ENCODE data around the gene ZNF74. TPM values are rescaled to one million over a fixed set of nuclear protein-coding genes. Genes with fewer than 3 reads are reported as not detected.

The ZNF74 gene
- total and polyA plus RNA-seq, 12 donors = 1.4 to 6.7 (median 4.4) TPM

DNA sequence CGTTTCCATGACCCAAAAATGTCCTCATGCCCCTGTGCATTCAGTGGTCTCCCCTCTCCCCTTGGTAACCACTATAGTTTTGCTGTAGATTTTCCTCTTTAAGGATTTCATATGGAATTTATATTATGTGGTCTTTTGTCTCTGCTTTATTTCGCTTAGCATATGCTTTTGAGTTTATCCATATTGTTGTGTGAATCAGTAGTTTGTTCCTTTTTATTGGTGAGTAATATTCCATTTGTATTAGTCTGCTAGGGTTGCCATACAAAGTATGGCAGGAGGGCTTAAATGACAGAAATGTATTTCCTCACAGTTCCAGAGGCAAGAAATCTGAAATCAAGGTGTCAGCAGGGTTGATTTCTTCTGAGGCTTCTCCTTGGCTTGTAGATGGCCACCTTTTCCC is 3.5 kb downstream of the ZNF74 start:
- DNase-seq = no peak
- WGBS, 2 donors = 95% methylated on average over 2 of the region's 2 CpGs
- Histone ChIP-seq H3K4me3 (no peak overlapping the region), H3K36me3 (peaks cover 0 to 17% (median 0%) of the 10 kb centered on the region in 9 donors), H3K4me1 (peaks cover 5 to 32% (median 20%) of the 10 kb centered on the region in 9 donors), H3K27me3 (no peaks in the 10 kb centered on the region), H3K9me3 (no peaks in the 10 kb centered on the region), H3K27ac (no peak overlapping the region)
- intact Hi-C loops (cut with DNase I) = loop anchor here in 1 of 10 donors (10.0 kb wide), 1 partner anchor 83 kb away; no protein-coding TSS in a partner anchor
- ATAC-seq = no peak
- TF ChIP-seq, protein P1, sequence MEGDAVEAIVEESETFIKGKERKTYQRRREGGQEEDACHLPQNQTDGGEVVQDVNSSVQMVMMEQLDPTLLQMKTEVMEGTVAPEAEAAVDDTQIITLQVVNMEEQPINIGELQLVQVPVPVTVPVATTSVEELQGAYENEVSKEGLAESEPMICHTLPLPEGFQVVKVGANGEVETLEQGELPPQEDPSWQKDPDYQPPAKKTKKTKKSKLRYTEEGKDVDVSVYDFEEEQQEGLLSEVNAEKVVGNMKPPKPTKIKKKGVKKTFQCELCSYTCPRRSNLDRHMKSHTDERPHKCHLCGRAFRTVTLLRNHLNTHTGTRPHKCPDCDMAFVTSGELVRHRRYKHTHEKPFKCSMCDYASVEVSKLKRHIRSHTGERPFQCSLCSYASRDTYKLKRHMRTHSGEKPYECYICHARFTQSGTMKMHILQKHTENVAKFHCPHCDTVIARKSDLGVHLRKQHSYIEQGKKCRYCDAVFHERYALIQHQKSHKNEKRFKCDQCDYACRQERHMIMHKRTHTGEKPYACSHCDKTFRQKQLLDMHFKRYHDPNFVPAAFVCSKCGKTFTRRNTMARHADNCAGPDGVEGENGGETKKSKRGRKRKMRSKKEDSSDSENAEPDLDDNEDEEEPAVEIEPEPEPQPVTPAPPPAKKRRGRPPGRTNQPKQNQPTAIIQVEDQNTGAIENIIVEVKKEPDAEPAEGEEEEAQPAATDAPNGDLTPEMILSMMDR (IDR thresholded peaks at IDR 0.05) = no peak

DNA sequence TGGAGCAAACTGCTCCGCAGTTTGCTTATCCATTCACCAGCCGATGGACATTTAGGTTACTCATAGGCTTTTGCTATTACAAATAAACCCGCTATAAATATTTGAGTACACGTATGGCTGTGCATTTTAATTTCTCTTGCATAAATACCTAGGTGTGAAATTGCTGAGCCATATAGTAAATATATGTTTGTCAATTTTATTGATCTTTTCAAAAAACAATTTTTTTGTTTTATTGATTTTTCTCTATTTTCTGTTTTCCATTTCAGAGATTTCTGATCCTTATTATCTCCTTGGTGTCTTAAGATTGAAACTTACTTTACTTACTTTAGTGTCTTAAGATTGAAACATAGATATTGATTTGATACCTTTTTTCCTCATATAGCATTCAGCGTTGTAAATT is 4.5 kb downstream of the ZNF74 start:
- peaks cover 0 to 26% (median 0%) of the 10 kb centered on the region in 9 donors for H3K36me3 ChIP-seq
- TF ChIP-seq, protein P1 (IDR thresholded peaks at IDR 0.05) = no peak
- H3K4me3 ChIP-seq = no peak overlapping the region
- no peaks in the 10 kb centered on the region for H3K9me3 ChIP-seq
- no peak overlapping the region for H3K27ac ChIP-seq
- DNase-seq = no peak
- ATAC-seq = no peak
- no peaks in the 10 kb centered on the region for H3K27me3 ChIP-seq
- intact Hi-C loops (cut with DNase I) = loop anchor here in 1 of 10 donors (10.0 kb wide), 1 partner anchor 84 kb away; no protein-coding TSS in a partner anchor
- peaks cover 4 to 29% (median 18%) of the 10 kb centered on the region in 9 donors for H3K4me1 ChIP-seq
- 97% methylated on average over 5 of the region's 5 CpGs for WGBS, 2 donors

DNA sequence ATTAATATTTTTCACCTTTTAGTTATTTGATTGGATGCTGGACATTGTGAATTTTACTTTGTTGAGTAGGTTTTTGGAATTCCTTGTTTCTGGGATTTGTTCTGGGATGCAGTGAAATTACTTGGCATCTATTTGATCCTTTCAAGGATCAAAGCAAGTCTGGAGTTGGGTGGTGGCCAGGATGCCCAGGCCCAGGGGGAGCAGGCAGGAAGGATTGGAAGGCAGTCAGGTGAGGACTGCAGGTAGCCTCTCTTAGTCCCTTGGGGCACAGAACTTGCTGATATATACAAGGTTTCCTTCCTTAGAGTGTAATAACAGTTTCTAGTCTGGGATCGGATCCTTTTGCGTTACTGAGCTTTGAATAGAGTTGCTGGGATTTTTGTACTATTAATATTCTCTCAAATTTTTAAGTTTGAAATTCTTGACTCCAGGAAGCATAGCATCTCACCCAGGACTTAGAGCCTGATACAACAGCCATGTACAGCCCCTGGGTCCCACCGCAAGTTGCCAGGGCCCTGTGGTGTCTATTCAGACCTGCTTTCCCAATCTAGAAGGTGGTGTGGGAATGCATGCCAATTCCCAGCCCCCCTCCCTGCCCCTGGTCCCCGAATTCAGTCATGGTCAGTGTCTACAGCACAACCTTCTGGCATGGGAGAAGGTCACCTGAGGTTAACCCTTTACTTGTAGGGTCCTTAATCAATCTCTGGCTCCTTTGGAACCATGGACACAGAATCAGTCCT is 6.1 kb downstream of the ZNF74 start:
- intact Hi-C loops (cut with DNase I) = loop anchor here in 1 of 10 donors (10.0 kb wide), 1 partner anchor 85 kb away; no protein-coding TSS in a partner anchor

DNA sequence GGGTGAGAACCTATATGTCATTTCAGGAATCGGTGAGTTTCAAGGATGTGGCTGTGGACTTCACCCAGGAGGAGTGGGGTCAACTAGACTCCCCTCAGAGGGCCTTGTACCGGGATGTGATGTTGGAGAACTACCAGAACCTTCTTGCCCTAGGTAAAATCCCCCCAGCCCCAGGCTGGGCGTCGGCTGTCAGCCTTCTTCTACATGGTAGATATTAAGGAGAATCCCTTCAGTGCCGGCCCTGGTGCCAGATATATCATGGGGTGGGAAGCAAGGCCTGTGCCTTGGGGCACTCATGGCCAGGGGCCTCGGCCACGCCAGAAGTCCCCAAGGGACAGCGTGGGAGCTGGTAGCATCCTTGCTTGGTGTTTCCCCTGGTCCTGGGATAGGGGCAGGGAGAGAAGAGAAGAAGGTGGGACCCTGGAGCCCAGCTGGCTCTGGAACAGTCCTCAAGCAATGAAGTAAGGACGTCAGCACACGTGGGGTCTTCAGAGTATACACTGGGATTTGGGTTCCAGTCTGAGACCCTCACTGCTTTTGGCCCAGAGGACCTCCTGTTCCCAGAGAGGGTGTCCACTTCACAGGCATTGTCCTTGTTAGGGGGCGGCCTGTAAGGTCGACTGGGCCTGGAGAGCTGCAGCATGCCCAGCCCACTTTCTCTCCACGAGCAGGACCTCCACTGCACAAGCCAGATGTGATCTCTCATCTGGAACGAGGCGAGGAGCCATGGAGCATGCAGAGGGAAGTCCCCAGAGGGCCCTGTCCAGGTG is 6.8 kb downstream of the ZNF74 start:
- WGBS, 2 donors = 90 to 95% methylated on average over 15 of the region's 15 CpGs
- ATAC-seq = no peak
- intact Hi-C loops (cut with DNase I) = no loop called here
- no peaks in the 10 kb centered on the region for H3K27me3 ChIP-seq
- peaks cover 0 to 10% (median 5%) of the 10 kb centered on the region in 9 donors for H3K4me1 ChIP-seq
- peaks cover 0 to 40% (median 9%) of the 10 kb centered on the region in 9 donors for H3K36me3 ChIP-seq
- TF ChIP-seq, protein P1 (IDR thresholded peaks at IDR 0.05) = no peak
- H3K9me3 ChIP-seq = no peaks in the 10 kb centered on the region
- H3K27ac ChIP-seq = no peak overlapping the region
- no peak for DNase-seq
- no peak overlapping the region for H3K4me3 ChIP-seq

More for the DNA sequence above, 6.1 kb downstream of the ZNF74 start:
- TF ChIP-seq, protein P1 (IDR thresholded peaks at IDR 0.05) = no peak
- no peaks in the 10 kb centered on the region for H3K27me3 ChIP-seq
- WGBS, 2 donors = 79 to 83% methylated on average over 4 of the region's 4 CpGs
- DNase-seq (no peak), ATAC-seq (no peak)
- no peak overlapping the region for H3K4me3 ChIP-seq
- H3K36me3 ChIP-seq = peaks cover 0 to 34% (median 1%) of the 10 kb centered on the region in 9 donors
- H3K9me3 ChIP-seq = no peaks in the 10 kb centered on the region
- no peak overlapping the region for H3K27ac ChIP-seq
- peaks cover 0 to 18% (median 11%) of the 10 kb centered on the region in 9 donors for H3K4me1 ChIP-seq
